SU-DHL-6 (cell line): ENCODE measurements around the gene ETS1.

ENCODE experiments used
- EZH2phosphoT487 ChIP-seq: fragments of 200-600 bp; sonication (generic), shearing (Covaris generic); conservative IDR thresholded peaks from 2 replicates; pipeline ENCODE4 v1.6.1; 2018; ENCODE audit warnings: mild to moderate bottlenecking, antibody characterized with exemption, low read length, moderate library complexity, mixed read lengths
- TF ChIP-seq, protein P1 (sequence below): fragments of 200-600 bp; sonication (generic); IDR thresholded peaks from one replicate; pipeline ENCODE4 v1.5.1; 2017; ENCODE audit warnings: antibody characterized with exemption, mild to moderate bottlenecking, low read length, moderate library complexity; ENCODE audit not compliant: insufficient read depth, poor library complexity, severe bottlenecking

DNA sequence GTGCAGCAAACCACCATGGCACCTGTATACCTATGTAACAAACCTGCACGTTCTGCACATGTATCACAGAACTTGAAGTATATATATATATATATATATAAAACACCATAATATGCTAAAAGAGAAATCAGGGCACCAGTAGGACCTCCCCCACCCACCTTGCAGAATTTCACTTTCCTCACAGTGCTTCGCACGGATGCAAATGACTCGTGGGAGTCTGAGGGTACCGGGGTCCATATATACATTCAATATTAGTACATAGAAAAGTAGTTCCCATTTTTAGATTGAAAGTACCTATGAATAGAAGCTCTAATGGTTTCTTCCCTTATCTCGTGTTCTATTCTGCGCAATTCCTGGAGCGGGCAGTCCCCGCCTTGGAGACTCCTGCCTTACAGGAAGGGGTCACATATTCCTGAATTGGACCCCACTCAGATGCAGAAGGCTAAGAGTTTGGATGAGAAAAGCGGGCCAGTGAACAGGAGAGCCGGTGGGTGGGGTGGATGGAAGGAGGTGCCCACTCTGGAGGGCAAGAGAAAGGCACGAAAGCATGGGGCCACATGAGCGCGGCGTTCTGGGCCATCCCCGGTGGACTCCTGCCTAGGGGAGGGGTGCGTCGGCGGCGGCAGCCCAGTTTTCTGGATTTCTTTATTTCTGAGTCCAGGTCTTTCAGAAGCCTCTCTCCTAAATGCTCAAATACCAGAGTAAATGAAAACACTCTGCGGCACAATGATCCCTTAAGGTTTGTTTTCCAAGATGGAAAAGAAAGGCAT is 136.3 kb downstream of the ETS1 start:
- TF ChIP-seq, protein P1, sequence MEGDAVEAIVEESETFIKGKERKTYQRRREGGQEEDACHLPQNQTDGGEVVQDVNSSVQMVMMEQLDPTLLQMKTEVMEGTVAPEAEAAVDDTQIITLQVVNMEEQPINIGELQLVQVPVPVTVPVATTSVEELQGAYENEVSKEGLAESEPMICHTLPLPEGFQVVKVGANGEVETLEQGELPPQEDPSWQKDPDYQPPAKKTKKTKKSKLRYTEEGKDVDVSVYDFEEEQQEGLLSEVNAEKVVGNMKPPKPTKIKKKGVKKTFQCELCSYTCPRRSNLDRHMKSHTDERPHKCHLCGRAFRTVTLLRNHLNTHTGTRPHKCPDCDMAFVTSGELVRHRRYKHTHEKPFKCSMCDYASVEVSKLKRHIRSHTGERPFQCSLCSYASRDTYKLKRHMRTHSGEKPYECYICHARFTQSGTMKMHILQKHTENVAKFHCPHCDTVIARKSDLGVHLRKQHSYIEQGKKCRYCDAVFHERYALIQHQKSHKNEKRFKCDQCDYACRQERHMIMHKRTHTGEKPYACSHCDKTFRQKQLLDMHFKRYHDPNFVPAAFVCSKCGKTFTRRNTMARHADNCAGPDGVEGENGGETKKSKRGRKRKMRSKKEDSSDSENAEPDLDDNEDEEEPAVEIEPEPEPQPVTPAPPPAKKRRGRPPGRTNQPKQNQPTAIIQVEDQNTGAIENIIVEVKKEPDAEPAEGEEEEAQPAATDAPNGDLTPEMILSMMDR = no peak
- TF ChIP-seq EZH2phosphoT487 = no peak
